Activated T-helper 17 cell treated with anti-CD3 and anti-CD28 coated beads, Interleukin-2, amount 50 U/mL, for 72 hours (primary cell): ENCODE results near the gene GATB. TPM values are rescaled to one million over a fixed set of nuclear protein-coding genes. Genes with fewer than 3 reads are reported as not detected.

Experiments used
- ATAC-seq: fragments of 150-1000 bp; cut with Tn5 transposase; replicated peaks from 2 replicates; pipeline ENCODE4 v1.10.0; 2021; ENCODE audit warnings: mild to moderate bottlenecking, moderate library complexity
- H3K27ac Mint-ChIP-seq: one replicate; pipeline ENCODE4 v1.8.0; 2022; ENCODE audit warnings: mixed read lengths
- H3K27me3 Mint-ChIP-seq: one replicate; pipeline ENCODE4 v1.8.0; 2022; ENCODE audit warnings: mixed read lengths
- H3K36me3 Mint-ChIP-seq: one replicate; pipeline ENCODE4 v1.8.0; 2022; ENCODE audit warnings: low read depth, mild to moderate bottlenecking, mixed read lengths
- H3K4me1 Mint-ChIP-seq: one replicate; pipeline ENCODE4 v1.8.0; 2022; ENCODE audit warnings: mixed read lengths
- H3K4me3 Mint-ChIP-seq: one replicate; pipeline ENCODE4 v1.8.0; 2022; ENCODE audit warnings: mild to moderate bottlenecking, mixed read lengths
- H3K9me3 Mint-ChIP-seq: one replicate; pipeline ENCODE4 v1.8.0; 2022; ENCODE audit warnings: mixed read lengths
- total RNA-seq, 2 donors: library from RNA; stranded (reverse); gene quantifications; one replicate each; pipeline ENCODE4 v1.2.3, GENCODE V29; 2022

Gene GATB
- total RNA-seq, 2 donors from 2014 or later = 19.1 to 24.1 TPM

- no peaks in the 10 kb centered on the region for H3K9me3 Mint-ChIP-seq
- H3K4me1 Mint-ChIP-seq = no peaks in the 10 kb centered on the region
- H3K27ac Mint-ChIP-seq = no peak overlapping the region
- H3K4me3 Mint-ChIP-seq = no peak overlapping the region
- H3K36me3 Mint-ChIP-seq = no peaks in the 10 kb centered on the region
- no peak for ATAC-seq
- H3K27me3 Mint-ChIP-seq = peaks cover 3% of the 10 kb centered on the region
Observed at GRCh38 chr4:151797853-151798252, 37.0 kb upstream of the GATB start.

GRCh38 chr4:151797131-151797530 lies 36.3 kb upstream of the GATB start:
- peaks cover 3% of the 10 kb centered on the region for H3K27me3 Mint-ChIP-seq
- H3K27ac Mint-ChIP-seq = no peak overlapping the region
- no peaks in the 10 kb centered on the region for H3K4me1 Mint-ChIP-seq
- H3K36me3 Mint-ChIP-seq = no peaks in the 10 kb centered on the region
- H3K9me3 Mint-ChIP-seq = no peaks in the 10 kb centered on the region
- ATAC-seq = no peak
- H3K4me3 Mint-ChIP-seq = no peak overlapping the region

- peaks cover 3% of the 10 kb centered on the region for H3K27me3 Mint-ChIP-seq
- H3K4me3 Mint-ChIP-seq = no peak overlapping the region
- ATAC-seq = no peak
- no peaks in the 10 kb centered on the region for H3K9me3 Mint-ChIP-seq
- no peaks in the 10 kb centered on the region for H3K36me3 Mint-ChIP-seq
- H3K4me1 Mint-ChIP-seq = no peaks in the 10 kb centered on the region
- no peak overlapping the region for H3K27ac Mint-ChIP-seq
Observed at GRCh38 chr4:151796106-151796505, 35.3 kb upstream of the GATB start.

GRCh38 chr4:151792995-151793394 lies 32.2 kb upstream of the GATB start:
- no peaks in the 10 kb centered on the region for H3K9me3 Mint-ChIP-seq
- peaks cover 5% of the 10 kb centered on the region for H3K27me3 Mint-ChIP-seq
- H3K36me3 Mint-ChIP-seq = no peaks in the 10 kb centered on the region
- no peak for ATAC-seq
- H3K27ac Mint-ChIP-seq = no peak overlapping the region
- no peaks in the 10 kb centered on the region for H3K4me1 Mint-ChIP-seq
- H3K4me3 Mint-ChIP-seq = no peak overlapping the region

GRCh38 chr4:151792530-151792929 lies 31.7 kb upstream of the GATB start:
- H3K36me3 Mint-ChIP-seq = no peaks in the 10 kb centered on the region
- H3K27ac Mint-ChIP-seq = no peak overlapping the region
- H3K4me3 Mint-ChIP-seq = no peak overlapping the region
- H3K27me3 Mint-ChIP-seq = peaks cover 5% of the 10 kb centered on the region
- H3K4me1 Mint-ChIP-seq = no peaks in the 10 kb centered on the region
- H3K9me3 Mint-ChIP-seq = no peaks in the 10 kb centered on the region
- no peak for ATAC-seq

DNA sequence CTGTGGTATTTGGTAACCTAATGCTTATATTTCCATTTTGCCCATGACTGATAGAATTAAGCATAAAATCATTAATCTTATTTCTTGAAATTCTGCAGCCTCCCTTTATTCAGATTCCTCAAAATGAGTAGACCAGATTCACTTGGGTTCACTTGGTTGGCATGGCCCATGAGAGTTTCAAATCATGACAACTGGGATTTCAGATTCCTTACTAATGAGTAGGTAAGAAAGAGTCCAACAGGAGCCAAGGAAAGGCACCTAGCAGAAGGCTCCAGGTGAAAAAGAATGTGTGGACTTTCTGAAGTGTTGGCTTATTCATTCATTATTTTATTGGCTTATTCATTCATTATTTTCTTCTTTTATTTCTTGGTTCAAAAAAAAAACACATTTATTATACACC lies 27.2 kb upstream of the GATB start:
- Mint-ChIP-seq H3K36me3 (no peaks in the 10 kb centered on the region), H3K4me3 (no peak overlapping the region), H3K27me3 (peaks cover 8% of the 10 kb centered on the region), H3K4me1 (no peaks in the 10 kb centered on the region), H3K9me3 (no peaks in the 10 kb centered on the region), H3K27ac (no peak overlapping the region)
- ATAC-seq = no peak

DNA sequence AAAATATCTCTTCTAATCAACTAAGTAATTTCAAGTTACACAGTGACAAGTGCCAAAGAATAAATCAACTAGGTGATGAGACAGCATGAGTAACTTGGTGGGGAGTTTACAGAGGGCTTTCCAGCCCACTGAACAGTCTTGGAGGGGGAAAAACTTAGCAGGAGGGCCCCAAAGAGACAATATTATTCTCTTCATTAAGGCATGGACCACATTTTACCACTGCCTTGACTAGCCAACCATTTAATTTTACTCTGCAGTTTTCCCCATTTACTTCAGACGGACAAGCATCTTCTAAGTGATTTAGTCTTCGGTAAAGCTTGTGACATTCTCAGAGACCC lies 25.3 kb upstream of the GATB start:
- no peak for ATAC-seq
- Mint-ChIP-seq H3K27me3 (peaks cover 8% of the 10 kb centered on the region), H3K9me3 (no peaks in the 10 kb centered on the region), H3K4me1 (no peaks in the 10 kb centered on the region), H3K36me3 (no peaks in the 10 kb centered on the region), H3K27ac (no peak overlapping the region), H3K4me3 (no peak overlapping the region)

- peaks cover 12% of the 10 kb centered on the region for H3K27me3 Mint-ChIP-seq
- H3K4me3 Mint-ChIP-seq = no peak overlapping the region
- H3K36me3 Mint-ChIP-seq = no peaks in the 10 kb centered on the region
- H3K4me1 Mint-ChIP-seq = no peaks in the 10 kb centered on the region
- no peaks in the 10 kb centered on the region for H3K9me3 Mint-ChIP-seq
- H3K27ac Mint-ChIP-seq = no peak overlapping the region
- no peak for ATAC-seq
Observed at GRCh38 chr4:151785484-151786157, 24.8 kb upstream of the GATB start.

DNA sequence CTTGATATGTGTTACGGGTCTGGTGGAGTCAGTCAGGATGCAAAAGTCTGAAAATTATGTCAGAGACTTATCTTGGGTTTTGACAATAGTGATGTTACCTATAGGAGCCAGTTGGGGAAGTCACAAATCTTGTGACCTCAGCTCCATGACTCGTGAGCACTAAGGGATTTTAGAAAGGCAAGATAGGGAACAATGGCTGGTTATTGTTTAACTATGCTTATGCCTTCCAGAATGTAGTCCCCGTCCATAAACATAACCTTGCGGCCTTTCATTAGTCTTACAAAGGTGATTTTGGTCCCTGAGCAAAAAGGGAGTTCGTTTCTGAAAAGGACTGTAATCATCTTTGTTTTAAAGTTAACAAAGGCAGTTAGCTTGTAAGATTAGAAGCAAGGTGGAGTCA lies 23.9 kb upstream of the GATB start:
- Mint-ChIP-seq H3K9me3 (no peaks in the 10 kb centered on the region), H3K27me3 (peaks cover 12% of the 10 kb centered on the region), H3K4me3 (no peak overlapping the region), H3K36me3 (no peaks in the 10 kb centered on the region), H3K4me1 (no peaks in the 10 kb centered on the region), H3K27ac (no peak overlapping the region)
- ATAC-seq = no peak

- H3K27me3 Mint-ChIP-seq = peaks cover 12% of the 10 kb centered on the region
- H3K4me1 Mint-ChIP-seq = no peaks in the 10 kb centered on the region
- no peaks in the 10 kb centered on the region for H3K9me3 Mint-ChIP-seq
- no peak overlapping the region for H3K4me3 Mint-ChIP-seq
- no peak for ATAC-seq
- no peaks in the 10 kb centered on the region for H3K36me3 Mint-ChIP-seq
- no peak overlapping the region for H3K27ac Mint-ChIP-seq
Observed at GRCh38 chr4:151783867-151784266, 23.1 kb upstream of the GATB start.

- H3K27ac Mint-ChIP-seq = no peak overlapping the region
- H3K36me3 Mint-ChIP-seq = no peaks in the 10 kb centered on the region
- no peak for ATAC-seq
- no peak overlapping the region for H3K4me3 Mint-ChIP-seq
- H3K27me3 Mint-ChIP-seq = peaks cover 10% of the 10 kb centered on the region
- no peaks in the 10 kb centered on the region for H3K4me1 Mint-ChIP-seq
- H3K9me3 Mint-ChIP-seq = no peaks in the 10 kb centered on the region
Observed at GRCh38 chr4:151782296-151782695, 21.5 kb upstream of the GATB start.

DNA sequence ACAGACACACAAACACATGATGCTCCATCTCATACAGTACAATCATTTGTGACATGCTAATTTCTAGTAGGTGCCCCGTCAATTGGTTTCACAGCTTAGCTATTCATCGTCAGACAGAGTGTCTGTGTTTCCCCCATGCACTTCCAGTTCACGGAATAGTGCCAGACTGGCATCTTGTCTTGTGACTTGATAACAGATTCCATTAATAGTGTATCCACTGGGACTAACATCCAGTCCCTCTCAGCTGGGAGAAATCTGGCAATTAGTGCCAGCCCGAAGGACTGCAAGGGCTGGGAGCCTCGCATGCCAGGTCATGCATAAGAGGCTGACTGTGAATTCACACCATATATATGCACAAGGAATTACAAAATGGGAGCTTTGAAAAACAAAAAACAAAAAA lies 20.2 kb upstream of the GATB start:
- peaks cover 21% of the 10 kb centered on the region for H3K27me3 Mint-ChIP-seq
- H3K4me3 Mint-ChIP-seq = no peak overlapping the region
- no peak overlapping the region for H3K27ac Mint-ChIP-seq
- ATAC-seq = no peak
- peaks cover 5% of the 10 kb centered on the region for H3K9me3 Mint-ChIP-seq
- H3K36me3 Mint-ChIP-seq = no peaks in the 10 kb centered on the region
- H3K4me1 Mint-ChIP-seq = no peaks in the 10 kb centered on the region

DNA sequence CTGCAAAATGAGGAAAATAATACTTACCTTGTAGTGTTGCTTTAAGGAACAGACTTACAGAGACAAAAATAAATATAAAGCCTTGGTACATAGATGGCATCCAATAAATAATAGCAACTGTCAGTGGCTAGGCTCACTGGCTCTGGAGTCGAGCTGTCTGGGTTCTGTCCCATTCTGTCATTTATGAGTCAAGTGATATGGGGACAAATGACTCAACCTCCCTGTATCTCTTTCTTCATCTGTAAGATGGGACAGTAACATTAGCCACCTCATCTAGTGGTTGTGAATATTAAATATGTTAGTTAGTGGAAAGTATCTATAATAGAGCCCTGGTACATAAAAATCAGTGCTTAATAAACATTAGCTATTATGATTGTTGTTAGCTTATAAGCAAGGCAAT lies 16.7 kb upstream of the GATB start:
- Mint-ChIP-seq H3K27me3 (peaks cover 25% of the 10 kb centered on the region), H3K9me3 (peaks cover 16% of the 10 kb centered on the region), H3K27ac (no peak overlapping the region), H3K4me3 (no peak overlapping the region), H3K36me3 (no peaks in the 10 kb centered on the region), H3K4me1 (no peaks in the 10 kb centered on the region)
- ATAC-seq = peak; percentile 45

- Mint-ChIP-seq H3K27ac (no peak overlapping the region), H3K27me3 (peaks cover 29% of the 10 kb centered on the region), H3K9me3 (peaks cover 16% of the 10 kb centered on the region), H3K4me1 (no peaks in the 10 kb centered on the region), H3K36me3 (no peaks in the 10 kb centered on the region), H3K4me3 (no peak overlapping the region)
- no peak for ATAC-seq
Observed at GRCh38 chr4:151774324-151774723, 13.5 kb upstream of the GATB start.

- no peak for ATAC-seq
- Mint-ChIP-seq H3K4me3 (no peak overlapping the region), H3K9me3 (peaks cover 16% of the 10 kb centered on the region), H3K27ac (no peak overlapping the region), H3K36me3 (no peaks in the 10 kb centered on the region), H3K27me3 (peaks cover 28% of the 10 kb centered on the region), H3K4me1 (no peaks in the 10 kb centered on the region)
Observed at GRCh38 chr4:151772274-151772673, 11.5 kb upstream of the GATB start.

DNA sequence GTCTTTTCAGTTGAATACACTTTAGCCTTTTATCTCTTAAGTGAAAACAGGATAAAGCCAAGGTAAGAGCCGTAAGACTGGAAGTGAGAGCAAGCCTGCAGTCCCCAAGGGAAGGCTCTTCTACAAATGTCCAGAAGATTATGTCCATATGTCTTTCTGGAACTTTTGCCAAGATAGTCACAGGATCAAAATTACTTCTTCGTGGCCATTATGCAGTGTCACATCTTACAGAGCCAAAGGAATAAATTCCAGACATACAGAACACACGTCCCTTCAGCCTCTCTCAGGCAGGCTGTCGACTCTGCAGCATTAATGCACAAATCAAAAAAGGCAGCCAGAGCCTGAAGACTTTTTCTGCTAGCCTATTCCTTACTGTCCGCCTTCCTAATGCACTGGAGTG lies 10.9 kb upstream of the GATB start:
- Mint-ChIP-seq H3K4me1 (no peaks in the 10 kb centered on the region), H3K9me3 (peaks cover 15% of the 10 kb centered on the region), H3K27me3 (peaks cover 22% of the 10 kb centered on the region), H3K27ac (no peak overlapping the region), H3K36me3 (no peaks in the 10 kb centered on the region), H3K4me3 (no peak overlapping the region)
- ATAC-seq = no peak
